ENCODE measurements around the gene RYR2. TPM values are rescaled to one million over a fixed set of nuclear protein-coding genes. Genes with fewer than 3 reads are reported as not detected.

Gene RYR2
- total RNA-seq, 4 donors from 2014 or later: 0.13 to 2.5 (median 0.88) TPM

DNA sequence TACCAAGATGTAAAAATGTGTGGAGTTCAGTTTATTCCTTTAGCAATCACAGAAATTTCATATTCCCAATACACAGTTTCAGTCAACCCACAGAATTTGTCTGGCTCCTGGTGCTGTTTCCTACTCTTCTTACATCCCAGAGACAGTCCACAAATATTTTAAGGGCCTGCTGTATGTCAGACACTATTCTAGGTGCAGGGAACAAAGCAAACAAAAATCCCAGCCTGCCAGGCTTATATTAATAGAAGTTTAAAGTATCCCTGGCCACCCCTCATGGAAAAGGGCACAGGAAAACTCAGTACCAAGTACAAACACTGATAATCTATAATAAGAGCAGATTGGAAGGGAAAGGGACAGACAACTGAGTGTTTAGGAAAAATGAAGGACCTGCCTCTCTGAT lies 653.9 kb downstream of the RYR2 start:
- Histone ChIP-seq H3K27ac (no peak overlapping the region), H3K36me3 (no peaks in the 10 kb centered on the region), H3K9me3 (no peaks in the 10 kb centered on the region), H3K27me3 (no peaks in the 10 kb centered on the region), H3K4me3 (no peak overlapping the region), H3K4me1 (no peaks in the 10 kb centered on the region)
- TF ChIP-seq POLR2A (IDR thresholded peaks at IDR 0.05): no peak
- TF ChIP-seq, protein P1, sequence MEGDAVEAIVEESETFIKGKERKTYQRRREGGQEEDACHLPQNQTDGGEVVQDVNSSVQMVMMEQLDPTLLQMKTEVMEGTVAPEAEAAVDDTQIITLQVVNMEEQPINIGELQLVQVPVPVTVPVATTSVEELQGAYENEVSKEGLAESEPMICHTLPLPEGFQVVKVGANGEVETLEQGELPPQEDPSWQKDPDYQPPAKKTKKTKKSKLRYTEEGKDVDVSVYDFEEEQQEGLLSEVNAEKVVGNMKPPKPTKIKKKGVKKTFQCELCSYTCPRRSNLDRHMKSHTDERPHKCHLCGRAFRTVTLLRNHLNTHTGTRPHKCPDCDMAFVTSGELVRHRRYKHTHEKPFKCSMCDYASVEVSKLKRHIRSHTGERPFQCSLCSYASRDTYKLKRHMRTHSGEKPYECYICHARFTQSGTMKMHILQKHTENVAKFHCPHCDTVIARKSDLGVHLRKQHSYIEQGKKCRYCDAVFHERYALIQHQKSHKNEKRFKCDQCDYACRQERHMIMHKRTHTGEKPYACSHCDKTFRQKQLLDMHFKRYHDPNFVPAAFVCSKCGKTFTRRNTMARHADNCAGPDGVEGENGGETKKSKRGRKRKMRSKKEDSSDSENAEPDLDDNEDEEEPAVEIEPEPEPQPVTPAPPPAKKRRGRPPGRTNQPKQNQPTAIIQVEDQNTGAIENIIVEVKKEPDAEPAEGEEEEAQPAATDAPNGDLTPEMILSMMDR (IDR thresholded peaks at IDR 0.05): no peak
- DNase-seq: no peak

DNA sequence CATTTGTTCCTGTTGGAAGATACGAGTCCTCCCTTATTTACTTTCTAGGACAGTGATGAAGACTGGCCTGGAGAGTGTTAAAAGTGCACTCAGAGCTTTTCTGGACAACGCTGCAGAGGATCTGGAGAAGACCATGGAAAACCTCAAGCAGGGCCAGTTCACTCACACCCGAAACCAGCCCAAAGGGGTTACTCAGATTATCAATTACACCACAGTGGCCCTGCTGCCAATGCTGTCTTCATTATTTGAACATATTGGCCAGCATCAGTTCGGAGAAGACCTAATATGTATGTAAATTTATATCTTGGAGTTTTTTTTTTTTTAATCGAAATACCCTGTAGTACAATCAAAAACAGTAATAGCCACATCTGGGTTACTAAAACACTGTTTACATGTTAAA lies 658.2 kb downstream of the RYR2 start:
- Histone ChIP-seq H3K27me3 (no peaks in the 10 kb centered on the region), H3K36me3 (no peaks in the 10 kb centered on the region), H3K9me3 (no peaks in the 10 kb centered on the region), H3K27ac (no peak overlapping the region), H3K4me3 (no peak overlapping the region), H3K4me1 (no peaks in the 10 kb centered on the region)
- DNase-seq: no peak
- TF ChIP-seq, protein P1 (IDR thresholded peaks at IDR 0.05): no peak
- TF ChIP-seq POLR2A (IDR thresholded peaks at IDR 0.05): no peak

DNA sequence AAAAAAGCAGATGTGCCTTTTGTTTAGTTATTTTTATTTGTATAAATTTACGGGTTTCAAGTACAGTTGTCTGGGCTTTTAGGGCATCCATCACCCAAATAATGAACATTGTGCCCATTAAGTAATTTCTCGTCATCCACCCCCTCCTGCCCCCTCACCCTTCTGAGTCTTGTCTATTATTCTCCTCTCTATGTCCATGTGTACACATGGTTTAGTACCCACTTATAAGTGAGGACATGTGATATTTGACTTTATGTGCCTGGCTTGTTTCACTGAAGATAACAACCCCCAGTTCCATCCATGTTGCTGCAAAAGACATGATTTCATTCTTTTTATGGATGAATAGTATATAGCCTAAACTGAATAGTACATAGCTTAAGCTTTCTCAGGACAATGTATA lies 659.5 kb downstream of the RYR2 start:
- Histone ChIP-seq H3K27me3 (no peaks in the 10 kb centered on the region), H3K36me3 (no peaks in the 10 kb centered on the region), H3K4me1 (no peaks in the 10 kb centered on the region), H3K4me3 (no peak overlapping the region), H3K9me3 (no peaks in the 10 kb centered on the region), H3K27ac (no peak overlapping the region)
- TF ChIP-seq POLR2A (IDR thresholded peaks at IDR 0.05): no peak
- TF ChIP-seq, protein P1 (IDR thresholded peaks at IDR 0.05): no peak
- no peak for DNase-seq

DNA sequence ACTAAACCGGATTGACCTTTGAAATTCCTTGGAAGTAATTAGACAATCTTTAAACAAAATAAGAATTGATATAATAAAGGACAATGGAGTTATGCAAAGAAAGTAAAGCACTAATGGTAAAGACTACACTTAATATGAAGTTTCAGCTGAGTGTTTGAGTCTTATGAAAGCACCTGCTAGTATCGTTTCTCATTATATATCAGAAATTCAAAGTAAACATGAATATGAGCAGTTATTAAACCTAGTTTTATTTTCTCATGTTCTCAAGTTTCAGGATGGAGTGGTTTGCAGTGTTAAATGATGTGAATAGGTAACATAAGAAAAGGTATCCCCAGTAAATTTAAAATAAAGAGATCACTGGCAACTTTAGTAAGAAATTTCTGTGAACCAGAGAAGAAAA lies 660.2 kb downstream of the RYR2 start:
- no peak for TF ChIP-seq POLR2A (IDR thresholded peaks at IDR 0.05)
- TF ChIP-seq, protein P1 (IDR thresholded peaks at IDR 0.05): no peak
- Histone ChIP-seq H3K4me3 (no peak overlapping the region), H3K27ac (no peak overlapping the region), H3K27me3 (no peaks in the 10 kb centered on the region), H3K9me3 (no peaks in the 10 kb centered on the region), H3K4me1 (no peaks in the 10 kb centered on the region), H3K36me3 (no peaks in the 10 kb centered on the region)
- DNase-seq: no peak

DNA sequence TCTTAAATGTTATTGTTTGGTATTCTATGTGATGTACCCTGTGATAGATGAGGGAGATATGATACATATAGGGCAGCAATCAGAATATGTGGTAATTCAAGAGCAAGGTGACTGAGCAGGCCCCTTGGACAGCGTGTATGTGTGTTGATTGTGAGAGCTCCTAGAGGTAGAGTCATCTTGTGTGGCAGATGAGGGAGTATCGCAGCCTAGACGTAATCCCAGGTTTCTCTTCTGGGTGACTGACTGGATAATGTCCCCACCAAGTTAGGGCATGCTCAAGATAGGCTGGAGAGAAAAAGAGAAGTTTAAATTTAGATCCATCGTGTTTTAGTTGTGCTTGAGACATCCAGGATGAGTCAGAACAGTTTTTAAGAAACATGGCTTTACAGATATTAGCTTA lies 663.5 kb downstream of the RYR2 start:
- Histone ChIP-seq H3K27me3 (no peaks in the 10 kb centered on the region), H3K27ac (no peak overlapping the region), H3K36me3 (no peaks in the 10 kb centered on the region), H3K4me1 (peaks cover 0 to 5% (median 0%) of the 10 kb centered on the region in 4 donors), H3K4me3 (no peak overlapping the region), H3K9me3 (no peaks in the 10 kb centered on the region)
- TF ChIP-seq POLR2A (IDR thresholded peaks at IDR 0.05): no peak
- TF ChIP-seq, protein P1 (IDR thresholded peaks at IDR 0.05): no peak
- no peak for DNase-seq

DNA sequence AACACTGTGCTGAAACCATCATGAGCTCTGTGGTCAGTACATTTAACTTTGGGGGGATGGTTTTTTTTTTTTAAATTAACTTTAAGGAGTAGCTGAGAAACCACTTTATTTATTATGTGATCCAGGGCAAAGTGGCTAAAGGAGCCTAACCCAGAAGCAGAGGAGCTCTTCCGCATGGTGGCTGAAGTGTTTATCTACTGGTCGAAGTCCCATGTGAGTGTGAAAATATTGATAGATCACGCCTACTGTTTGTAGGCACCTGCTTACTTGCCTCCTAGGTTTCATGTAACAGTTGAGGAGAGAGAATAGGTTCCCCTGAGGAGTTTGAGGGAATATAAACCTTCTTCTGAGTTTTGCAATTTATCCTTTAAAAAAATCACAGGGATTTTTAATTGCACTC lies 667.4 kb downstream of the RYR2 start:
- no peaks in the 10 kb centered on the region for H3K9me3 ChIP-seq
- no peaks in the 10 kb centered on the region for H3K27me3 ChIP-seq
- TF ChIP-seq POLR2A (IDR thresholded peaks at IDR 0.05): no peak
- TF ChIP-seq, protein P1 (IDR thresholded peaks at IDR 0.05): no peak
- peak in 1 of 3 donors; percentile 55 for DNase-seq
- no peak overlapping the region for H3K27ac ChIP-seq
- no peak overlapping the region for H3K4me3 ChIP-seq
- H3K36me3 ChIP-seq: no peaks in the 10 kb centered on the region
- H3K4me1 ChIP-seq: peaks cover 0 to 5% (median 0%) of the 10 kb centered on the region in 4 donors
